ENCODE measurements around the gene BOD1L2.

BOD1L2 gene

GRCh38 chr18:57146956-57147636, at the start of gene BOD1L2:
TSS of gene BOD1L2 (plus strand) at chr18:57147087. CDS start at chr18:57147313, 226 bp downstream.
- no peak for DNase-seq

GRCh38 chr18:57107140-57107832, 39.6 kb upstream of the BOD1L2 start:
- DNase-seq = no peak

GRCh38 chr18:57110290-57110689, 36.6 kb upstream of the BOD1L2 start:
- DNase-seq = no peak

- no peak for DNase-seq
Observed at GRCh38 chr18:57113799-57114420, 33.0 kb upstream of the BOD1L2 start.

- no peak for DNase-seq
Observed at GRCh38 chr18:57116598-57117132, 30.2 kb upstream of the BOD1L2 start.

GRCh38 chr18:57121542-57122112, 25.3 kb upstream of the BOD1L2 start:
- DNase-seq = no peak

- no peak for DNase-seq
Observed at GRCh38 chr18:57122936-57123510, 23.9 kb upstream of the BOD1L2 start.

- no peak for DNase-seq
Observed at GRCh38 chr18:57125627-57126026, 21.3 kb upstream of the BOD1L2 start.

GRCh38 chr18:57128220-57128932, 18.5 kb upstream of the BOD1L2 start:
- DNase-seq = no peak

- no peak for DNase-seq
Observed at GRCh38 chr18:57131101-57131500, 15.8 kb upstream of the BOD1L2 start.

GRCh38 chr18:57131782-57132181, 15.1 kb upstream of the BOD1L2 start:
- DNase-seq = no peak

GRCh38 chr18:57134618-57135135, 12.2 kb upstream of the BOD1L2 start:
- no peak for DNase-seq

- DNase-seq = no peak
Observed at GRCh38 chr18:57135699-57136098, 11.2 kb upstream of the BOD1L2 start.

GRCh38 chr18:57137847-57138246, 9.0 kb upstream of the BOD1L2 start:
- DNase-seq = no peak

- no peak for DNase-seq
Observed at GRCh38 chr18:57141208-57142129, 5.4 kb upstream of the BOD1L2 start.

- no peak for DNase-seq
Observed at GRCh38 chr18:57142324-57142723, 4.6 kb upstream of the BOD1L2 start.

- no peak for DNase-seq
Observed at GRCh38 chr18:57143265-57143664, 3.6 kb upstream of the BOD1L2 start.

- no peak for DNase-seq
Observed at GRCh38 chr18:57148263-57148662, 1.4 kb downstream of the BOD1L2 start.

GRCh38 chr18:57149051-57149450, 2.2 kb downstream of the BOD1L2 start:
- no peak for DNase-seq

- DNase-seq = no peak
Observed at GRCh38 chr18:57149531-57149930, 2.6 kb downstream of the BOD1L2 start.

- no peak for DNase-seq
Observed at GRCh38 chr18:57150081-57150480, 3.2 kb downstream of the BOD1L2 start.
